H1 (cell line): ENCODE data around the gene BAZ2B. TPM values are rescaled to one million over a fixed set of nuclear protein-coding genes. Genes with fewer than 3 reads are reported as not detected.

Experiments used
- FOSL1 ChIP-seq: IDR thresholded peaks from 2 replicates; pipeline ENCODE4 v1.6.1; 2011; ENCODE audit warnings: mild to moderate bottlenecking, low read depth, low read length, moderate library complexity; ENCODE audit not compliant: insufficient read depth
- polyA plus RNA-seq, 7 experiments: library from polyadenylated mRNA; depleted of rRNA in 3 of 7; stranded (reverse) in 5 of 7; unstranded in 2 of 7; fragments of >200 nt in 5 of 7; fragments of 200-250 nt in 2 of 7; gene quantifications; 1 replicate in 5 of 7; 2 replicates in 1 of 7; 4 replicates in 1 of 7; pipeline versions ENCODE4 v1.2.1 to v1.2.3, GENCODE V29; 2011 to 2013; ENCODE audit warnings: missing spikeins in 2 of 7, mixed read lengths in 2 of 7
- total RNA-seq: library from RNA; stranded (reverse); fragmentation: NEBNext Ultra II Directional; extraction: Animal tissue kit (Norgen Biotek cat#: 25700); gene quantifications from 2 replicates; pipeline ENCODE4 v1.2.1, GENCODE V29; 2021
- TF ChIP-seq, protein P1 (sequence below): IDR thresholded peaks from 2 replicates; pipeline ENCODE4 v1.6.1; 2011; ENCODE audit warnings: low read length, improper control_type of control experiment

BAZ2B gene
- total and polyA plus RNA-seq, 2 of the 8 experiments (the other 6 are each of a cell fraction or from before 2014, with no cell fraction given): 15.2 to 46.3 TPM

DNA sequence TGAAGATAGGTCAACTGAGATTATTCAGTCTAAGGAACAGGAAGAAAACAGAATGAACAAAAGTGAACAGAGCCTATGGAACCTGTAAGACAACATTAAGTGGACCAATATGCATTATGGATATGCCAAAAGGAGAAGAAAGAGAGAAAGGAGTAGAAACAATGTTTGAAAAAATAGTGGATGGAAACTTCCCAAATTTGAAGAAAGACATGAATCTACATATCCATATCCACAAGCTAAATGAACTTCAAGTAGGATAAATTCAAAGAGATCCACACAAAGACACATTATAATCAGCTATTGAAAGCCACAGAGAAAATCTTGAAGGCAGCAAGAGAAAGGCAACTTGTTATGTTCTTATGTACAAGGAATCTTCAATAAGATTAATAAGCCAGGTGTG lies 74.2 kb downstream of the BAZ2B start (continued):
- TF ChIP-seq FOSL1: no peak
- TF ChIP-seq, protein P1, sequence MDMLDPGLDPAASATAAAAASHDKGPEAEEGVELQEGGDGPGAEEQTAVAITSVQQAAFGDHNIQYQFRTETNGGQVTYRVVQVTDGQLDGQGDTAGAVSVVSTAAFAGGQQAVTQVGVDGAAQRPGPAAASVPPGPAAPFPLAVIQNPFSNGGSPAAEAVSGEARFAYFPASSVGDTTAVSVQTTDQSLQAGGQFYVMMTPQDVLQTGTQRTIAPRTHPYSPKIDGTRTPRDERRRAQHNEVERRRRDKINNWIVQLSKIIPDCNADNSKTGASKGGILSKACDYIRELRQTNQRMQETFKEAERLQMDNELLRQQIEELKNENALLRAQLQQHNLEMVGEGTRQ: no peak
